Measurements from ENCODE around the gene WIPF3.

DNA sequence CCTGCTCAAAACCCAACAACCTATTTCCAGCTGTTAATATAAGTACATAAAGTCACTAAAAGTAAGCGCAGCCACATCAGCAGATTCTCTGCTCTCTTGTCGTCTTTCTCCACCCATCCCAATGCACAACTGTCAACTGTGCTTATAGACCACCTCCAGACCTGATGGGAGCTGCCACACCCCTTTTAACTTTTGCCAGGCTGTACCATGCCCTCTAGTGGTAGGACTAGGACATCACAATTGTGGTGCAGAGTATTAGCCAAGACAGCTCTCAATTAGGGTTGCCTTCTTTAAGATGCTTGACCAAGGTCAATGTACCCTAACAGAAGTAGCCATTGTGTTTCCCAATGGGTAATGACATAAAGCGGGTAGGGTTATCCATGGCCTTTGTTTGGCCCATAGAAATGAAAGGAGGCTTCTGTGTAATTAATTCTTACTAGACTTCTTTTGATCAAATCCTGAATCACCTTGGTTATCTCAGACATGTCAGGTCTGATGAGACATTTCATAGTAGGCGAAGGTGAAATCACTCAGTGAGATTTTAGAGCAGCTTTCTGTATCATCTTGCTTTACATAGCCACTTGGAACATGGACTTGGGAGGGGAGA is 115.2 kb downstream of the WIPF3 start:
- TF ChIP-seq, protein P1, sequence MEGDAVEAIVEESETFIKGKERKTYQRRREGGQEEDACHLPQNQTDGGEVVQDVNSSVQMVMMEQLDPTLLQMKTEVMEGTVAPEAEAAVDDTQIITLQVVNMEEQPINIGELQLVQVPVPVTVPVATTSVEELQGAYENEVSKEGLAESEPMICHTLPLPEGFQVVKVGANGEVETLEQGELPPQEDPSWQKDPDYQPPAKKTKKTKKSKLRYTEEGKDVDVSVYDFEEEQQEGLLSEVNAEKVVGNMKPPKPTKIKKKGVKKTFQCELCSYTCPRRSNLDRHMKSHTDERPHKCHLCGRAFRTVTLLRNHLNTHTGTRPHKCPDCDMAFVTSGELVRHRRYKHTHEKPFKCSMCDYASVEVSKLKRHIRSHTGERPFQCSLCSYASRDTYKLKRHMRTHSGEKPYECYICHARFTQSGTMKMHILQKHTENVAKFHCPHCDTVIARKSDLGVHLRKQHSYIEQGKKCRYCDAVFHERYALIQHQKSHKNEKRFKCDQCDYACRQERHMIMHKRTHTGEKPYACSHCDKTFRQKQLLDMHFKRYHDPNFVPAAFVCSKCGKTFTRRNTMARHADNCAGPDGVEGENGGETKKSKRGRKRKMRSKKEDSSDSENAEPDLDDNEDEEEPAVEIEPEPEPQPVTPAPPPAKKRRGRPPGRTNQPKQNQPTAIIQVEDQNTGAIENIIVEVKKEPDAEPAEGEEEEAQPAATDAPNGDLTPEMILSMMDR (conservative IDR thresholded peaks at IDR 0.05 in 1 of 2, IDR thresholded peaks at IDR 0.05 in 1 of 2; ENCODE audit: extremely low read depth in 1 of 2, insufficient read depth in 1 of 2, low read depth in 1 of 2, low read length in 2 of 2): peak; percentile 90 to 94
- TF ChIP-seq EZH2 (IDR thresholded peaks at IDR 0.05; ENCODE audit: borderline replicate concordance, low read length): no peak
